ENCODE measurements around the gene PACC1. TPM values are rescaled to one million over a fixed set of nuclear protein-coding genes. Genes with fewer than 3 reads are reported as not detected.
A peak's percentile ranks its signal among the peaks of the same experiment; 100 is the strongest.

PACC1 gene
- total RNA-seq, 5 donors from 2014 or later (not counting 1 experiment from before 2014, with no cell fraction given): 5.5 to 16.4 (median 11.1) TPM

DNA sequence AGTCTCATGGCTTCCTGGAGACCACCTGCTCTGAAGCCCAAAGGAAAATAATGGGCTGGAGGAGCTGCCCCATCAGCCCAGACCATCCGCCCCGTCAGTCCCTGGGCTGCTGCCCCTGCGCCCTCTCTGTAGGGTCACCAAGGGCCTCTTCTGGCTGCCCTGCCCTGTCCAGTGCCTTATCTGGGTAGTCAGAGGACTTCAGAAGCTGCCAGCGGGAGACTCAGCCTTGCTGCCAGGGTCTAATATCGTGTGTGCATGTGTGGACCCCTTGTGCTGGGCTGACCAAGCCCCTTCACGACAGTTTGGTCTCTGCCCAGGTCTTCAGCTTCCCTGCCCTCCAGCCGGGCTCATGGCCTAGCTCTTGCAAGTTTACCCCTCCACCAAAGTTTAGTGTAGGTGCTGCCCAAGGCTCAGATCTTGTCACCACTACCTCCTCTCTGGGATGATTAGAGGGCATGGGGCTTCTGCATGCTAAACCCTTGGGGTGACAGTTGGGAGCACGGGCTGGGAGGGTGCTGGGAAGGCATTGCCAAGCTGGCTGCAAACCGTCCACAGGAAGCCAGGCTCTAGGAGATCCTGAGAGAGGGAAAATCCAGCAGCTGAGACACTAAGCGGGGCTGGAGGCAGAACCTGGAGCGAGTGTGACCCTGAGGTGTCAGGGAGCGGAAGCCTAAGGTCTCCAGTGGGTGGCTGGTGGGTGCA, 38.6 kb upstream of the PACC1 start:
- Histone ChIP-seq H3K36me3 (ENCODE audit: control insufficient read depth in 2 of 2, extremely low read depth in 1 of 2, insufficient read depth in 1 of 2, low read length in 1 of 2) (no peaks in the 10 kb centered on the region), H3K27ac (ENCODE audit: low read length) (no peak overlapping the region), H3K27me3 (replicated peaks in 1 of 2; ENCODE audit: control insufficient read depth in 2 of 2, extremely low read depth in 1 of 2, insufficient read depth in 2 of 2, low read length in 1 of 2) (peaks cover 0 to 3% of the 10 kb centered on the region in 2 experiments), H3K4me3 (ENCODE audit: control insufficient read depth in 1 of 2, extremely low read depth in 1 of 2, low read length in 1 of 2) (no peak overlapping the region), H3K4me1 (ENCODE audit: control insufficient read depth in 1 of 2, extremely low read depth in 1 of 2, insufficient read depth in 2 of 2, low read length in 2 of 2) (peaks cover 0 to 5% of the 10 kb centered on the region in 2 experiments), H3K9me3 (no peaks in the 10 kb centered on the region)
- no peaks in the 10 kb centered on the region for H3K9me3 Mint-ChIP-seq
- no peaks in the 10 kb centered on the region for H3K27me3 Mint-ChIP-seq
- ChIA-PET POLR2A (no interaction called here), CTCF (interaction anchor here (0.6 to 1.7 kb wide), 7 partner anchors 24 to 773 kb away, joined by 3 to 7 read pairs (median 5); no protein-coding TSS in a partner anchor)
- H3K27ac Mint-ChIP-seq: no peak overlapping the region
- H3K36me3 Mint-ChIP-seq: no peaks in the 10 kb centered on the region
- no peak overlapping the region for H3K4me3 Mint-ChIP-seq
- 80% methylated on average over 9 of the region's 12 CpGs for WGBS (ENCODE audit: insufficient coverage)
- no peak for ATAC-seq (replicated peaks in 1 of 4)
- no peaks in the 10 kb centered on the region for H3K4me1 Mint-ChIP-seq
- DNase-seq: no peak

DNA sequence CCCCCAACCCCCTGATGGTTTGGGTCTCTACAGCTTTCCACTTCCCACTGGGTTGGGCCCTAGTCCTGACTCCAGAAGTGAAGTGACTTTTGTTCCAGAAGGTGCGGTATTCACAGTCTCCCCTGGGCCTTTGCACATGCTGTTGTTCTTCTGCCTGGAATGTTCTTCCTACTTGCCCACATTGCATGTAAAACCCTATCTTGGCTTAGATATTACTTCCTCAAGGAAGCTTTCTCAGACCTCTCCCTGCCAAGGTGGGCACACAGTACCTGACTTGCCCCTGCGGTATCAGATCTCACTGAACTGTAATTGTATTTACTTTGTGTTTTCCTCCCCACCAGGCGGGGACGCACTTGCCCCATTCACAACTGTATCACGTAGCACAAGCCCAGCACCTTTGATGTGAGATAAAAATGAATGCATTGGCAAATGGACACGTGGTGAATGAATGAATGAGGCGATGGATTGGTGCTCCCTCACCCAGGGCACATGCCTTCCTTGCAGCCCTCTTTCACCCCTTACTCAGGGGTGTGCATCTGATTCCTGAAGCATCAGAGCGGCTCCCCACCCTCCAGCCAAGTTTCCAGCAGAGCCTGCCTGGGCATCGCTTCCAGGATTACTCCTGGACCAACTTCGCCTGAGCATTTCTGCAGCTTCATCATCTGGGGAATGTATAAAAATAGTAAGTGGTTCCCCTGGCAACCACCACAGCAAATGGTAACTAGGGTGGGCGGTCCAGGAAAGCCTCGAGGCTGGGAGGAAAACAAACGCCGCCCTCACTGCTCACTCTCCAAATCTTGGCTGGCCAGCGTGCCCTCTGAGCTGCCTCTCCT, 37.9 kb upstream of the PACC1 start:
- no peak overlapping the region for H3K27ac Mint-ChIP-seq

DNA sequence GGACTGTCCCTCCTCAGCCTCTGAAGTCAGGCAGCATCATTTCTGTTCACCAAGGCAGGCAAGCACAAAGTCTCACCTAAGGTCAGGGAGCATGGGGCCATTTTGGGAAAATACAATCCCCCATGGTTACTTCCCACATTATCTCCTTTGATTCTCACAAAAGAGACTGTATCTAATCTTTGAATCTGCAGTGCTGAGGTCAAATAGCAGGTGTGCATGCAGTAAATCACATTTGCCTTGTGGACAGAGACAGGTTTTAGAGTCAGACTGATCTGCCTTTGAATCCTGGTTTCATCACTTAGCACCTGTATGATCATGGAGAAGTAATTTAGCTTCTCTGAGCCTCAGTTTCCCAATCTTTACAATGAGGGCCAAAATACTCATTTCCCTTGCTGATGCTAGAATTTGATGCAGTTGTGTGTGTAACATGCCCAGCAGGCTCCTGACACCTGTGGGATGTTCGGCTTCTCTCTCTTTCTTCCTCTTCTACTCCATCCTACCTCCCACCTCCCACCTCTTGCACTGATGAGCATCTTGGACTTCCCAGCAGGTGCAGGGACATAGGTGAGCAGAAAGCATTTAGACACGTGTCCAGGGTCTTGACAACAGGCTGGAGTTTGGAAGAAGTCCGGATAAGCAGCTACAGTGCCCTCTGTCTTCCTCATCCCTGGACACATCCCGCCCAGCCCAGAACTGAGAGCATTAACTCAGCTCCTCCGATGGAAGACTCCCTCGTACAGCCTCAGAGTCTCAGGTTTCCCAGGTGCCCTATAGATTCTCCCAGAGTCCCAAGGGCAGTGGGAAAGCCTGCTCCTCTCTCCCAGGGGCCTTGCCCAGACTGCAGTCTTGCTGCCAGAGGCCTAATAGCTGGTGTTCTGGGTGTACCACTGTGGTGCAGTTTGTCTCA, 37.0 kb upstream of the PACC1 start:
- Histone ChIP-seq H3K4me3 (ENCODE audit: control insufficient read depth in 1 of 2, extremely low read depth in 1 of 2, low read length in 1 of 2) (no peak overlapping the region), H3K4me1 (ENCODE audit: control insufficient read depth in 1 of 2, extremely low read depth in 1 of 2, insufficient read depth in 2 of 2, low read length in 2 of 2) (peaks cover 0 to 5% of the 10 kb centered on the region in 2 experiments), H3K27ac (ENCODE audit: low read length) (no peak overlapping the region), H3K36me3 (ENCODE audit: control insufficient read depth in 2 of 2, extremely low read depth in 1 of 2, insufficient read depth in 1 of 2, low read length in 1 of 2) (no peaks in the 10 kb centered on the region), H3K27me3 (replicated peaks in 1 of 2; ENCODE audit: control insufficient read depth in 2 of 2, extremely low read depth in 1 of 2, insufficient read depth in 2 of 2, low read length in 1 of 2) (peaks cover 0 to 3% of the 10 kb centered on the region in 2 experiments), H3K9me3 (no peaks in the 10 kb centered on the region)
- Mint-ChIP-seq H3K36me3 (no peaks in the 10 kb centered on the region), H3K27me3 (no peaks in the 10 kb centered on the region), H3K4me3 (no peak overlapping the region), H3K27ac (no peak overlapping the region), H3K4me1 (no peaks in the 10 kb centered on the region), H3K9me3 (no peaks in the 10 kb centered on the region)
- ATAC-seq (replicated peaks in 1 of 4) (no peak), DNase-seq (no peak)
- ChIA-PET POLR2A (interaction anchor here in 1 of 2 donors (0.6 kb wide), 1 partner anchor 199 kb away, joined by 6 read pairs; no protein-coding TSS in a partner anchor), CTCF (interaction anchor here in 1 of 2 donors (0.7 kb wide), 1 partner anchor 239 kb away, joined by 4 read pairs; no protein-coding TSS in a partner anchor)
- 75% methylated on average over 2 of the region's 6 CpGs for WGBS (ENCODE audit: insufficient coverage)

More for the DNA sequence above, 37.9 kb upstream of the PACC1 start:
- no peaks in the 10 kb centered on the region for H3K36me3 ChIP-seq (ENCODE audit: control insufficient read depth in 2 of 2, extremely low read depth in 1 of 2, insufficient read depth in 1 of 2, low read length in 1 of 2)
- no peaks in the 10 kb centered on the region for H3K9me3 ChIP-seq
- ATAC-seq (replicated peaks in 1 of 4): no peak
- Mint-ChIP-seq H3K27me3 (no peaks in the 10 kb centered on the region), H3K9me3 (no peaks in the 10 kb centered on the region), H3K4me1 (no peaks in the 10 kb centered on the region), H3K36me3 (no peaks in the 10 kb centered on the region), H3K4me3 (no peak overlapping the region)
- ChIA-PET POLR2A (interaction anchor here in 1 of 2 donors (0.6 kb wide), 2 partner anchors 198 to 368 kb away, joined by 3 to 6 read pairs; no protein-coding TSS in a partner anchor), CTCF (interaction anchor here (0.6 to 1.7 kb wide), 8 partner anchors 28 to 772 kb away, joined by 3 to 7 read pairs (median 4); no protein-coding TSS in a partner anchor)
- H3K4me3 ChIP-seq (ENCODE audit: control insufficient read depth in 1 of 2, extremely low read depth in 1 of 2, low read length in 1 of 2): no peak overlapping the region
- no peak for DNase-seq
- peaks cover 0 to 5% of the 10 kb centered on the region in 2 experiments for H3K4me1 ChIP-seq (ENCODE audit: control insufficient read depth in 1 of 2, extremely low read depth in 1 of 2, insufficient read depth in 2 of 2, low read length in 2 of 2)
- 67% methylated on average over 2 of the region's 15 CpGs for WGBS (ENCODE audit: insufficient coverage)
- H3K27ac ChIP-seq (ENCODE audit: low read length): no peak overlapping the region
- H3K27me3 ChIP-seq (replicated peaks in 1 of 2; ENCODE audit: control insufficient read depth in 2 of 2, extremely low read depth in 1 of 2, insufficient read depth in 2 of 2, low read length in 1 of 2): peaks cover 0 to 3% of the 10 kb centered on the region in 2 experiments

DNA sequence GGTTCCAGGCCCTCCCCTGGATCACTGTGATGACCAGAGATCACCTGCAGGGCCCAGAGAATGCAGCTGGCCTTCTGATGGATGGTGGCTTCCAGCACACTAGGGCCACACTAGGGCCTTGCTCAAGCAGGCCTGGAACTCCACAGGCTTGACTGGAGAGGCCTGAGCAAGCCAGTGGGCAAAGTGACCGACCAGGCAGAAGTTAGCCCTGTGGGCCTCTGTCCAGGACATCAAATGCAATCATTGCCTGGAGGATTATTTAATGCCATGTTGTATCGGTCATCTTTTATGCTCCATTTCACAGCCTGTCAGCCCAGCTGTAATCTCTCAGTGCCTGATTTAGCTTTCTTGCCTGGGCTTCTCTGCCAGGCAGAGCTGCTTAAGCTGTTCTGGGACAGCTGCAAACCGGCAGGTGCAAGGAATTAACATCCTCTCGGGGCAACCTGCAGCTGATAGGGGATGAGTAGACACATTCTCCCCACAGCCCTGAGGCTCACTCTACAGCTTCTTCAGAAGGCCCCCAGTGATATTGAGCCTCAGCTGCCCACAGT, 35.7 kb upstream of the PACC1 start:
- Histone ChIP-seq H3K4me3 (ENCODE audit: control insufficient read depth in 1 of 2, extremely low read depth in 1 of 2, low read length in 1 of 2) (no peak overlapping the region), H3K36me3 (ENCODE audit: control insufficient read depth in 2 of 2, extremely low read depth in 1 of 2, insufficient read depth in 1 of 2, low read length in 1 of 2) (peaks cover 0 to 8% of the 10 kb centered on the region in 2 donors), H3K27ac (ENCODE audit: low read length) (no peak overlapping the region), H3K4me1 (ENCODE audit: control insufficient read depth in 1 of 2, extremely low read depth in 1 of 2, insufficient read depth in 2 of 2, low read length in 2 of 2) (no peaks in the 10 kb centered on the region), H3K9me3 (no peaks in the 10 kb centered on the region), H3K27me3 (replicated peaks in 1 of 2; ENCODE audit: control insufficient read depth in 2 of 2, extremely low read depth in 1 of 2, insufficient read depth in 2 of 2, low read length in 1 of 2) (no peaks in the 10 kb centered on the region)
- Mint-ChIP-seq H3K36me3 (peaks cover 6% of the 10 kb centered on the region), H3K4me1 (no peaks in the 10 kb centered on the region), H3K9me3 (no peaks in the 10 kb centered on the region), H3K27me3 (no peaks in the 10 kb centered on the region), H3K27ac (peak overlapping the region in 1 of 2 donors; percentile 28), H3K4me3 (no peak overlapping the region)
- POLR2A ChIA-PET: interaction anchor here in 1 of 2 donors (0.6 kb wide), 1 partner anchor 12 kb away, joined by 4 read pairs; no protein-coding TSS in a partner anchor
- WGBS (ENCODE audit: insufficient coverage): 100% methylated on average over 2 of the region's 4 CpGs
- CTCF ChIA-PET: no interaction called here
- DNase-seq (no peak), ATAC-seq (replicated peaks in 1 of 4) (no peak)

DNA sequence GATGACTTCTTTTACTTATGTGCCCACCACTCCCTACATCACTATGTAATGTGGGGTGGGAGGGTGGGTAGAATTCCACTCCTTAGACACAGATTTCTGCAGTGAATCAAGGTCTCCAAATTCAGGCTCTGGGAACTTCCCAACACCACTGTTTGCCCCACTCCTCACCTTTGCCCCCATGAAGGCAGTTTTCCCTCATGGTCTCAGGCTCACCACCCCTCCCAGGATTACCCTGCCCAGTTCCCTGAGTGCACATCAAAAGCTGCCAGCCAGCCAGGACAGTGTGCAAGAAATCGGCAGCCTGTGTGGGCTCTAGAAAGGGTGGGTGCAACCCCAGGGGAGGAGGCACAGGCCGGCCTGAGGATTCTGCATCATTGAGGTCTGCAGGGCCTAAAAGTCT, 32.8 kb upstream of the PACC1 start:
- Histone ChIP-seq H3K36me3 (ENCODE audit: control insufficient read depth in 2 of 2, extremely low read depth in 1 of 2, insufficient read depth in 1 of 2, low read length in 1 of 2) (peaks cover 0 to 15% of the 10 kb centered on the region in 2 donors), H3K4me3 (ENCODE audit: control insufficient read depth in 1 of 2, extremely low read depth in 1 of 2, low read length in 1 of 2) (no peak overlapping the region), H3K4me1 (ENCODE audit: control insufficient read depth in 1 of 2, extremely low read depth in 1 of 2, insufficient read depth in 2 of 2, low read length in 2 of 2) (no peaks in the 10 kb centered on the region), H3K27ac (ENCODE audit: low read length) (no peak overlapping the region), H3K27me3 (replicated peaks in 1 of 2; ENCODE audit: control insufficient read depth in 2 of 2, extremely low read depth in 1 of 2, insufficient read depth in 2 of 2, low read length in 1 of 2) (no peaks in the 10 kb centered on the region), H3K9me3 (no peaks in the 10 kb centered on the region)
- no peak for DNase-seq
- H3K9me3 Mint-ChIP-seq: no peaks in the 10 kb centered on the region
- no peaks in the 10 kb centered on the region for H3K27me3 Mint-ChIP-seq
- POLR2A ChIA-PET: no interaction called here
- no peak for ATAC-seq (replicated peaks in 1 of 4)
- 85% methylated on average over 2 of the region's 2 CpGs for WGBS (ENCODE audit: insufficient coverage)
- no peak overlapping the region for H3K4me3 Mint-ChIP-seq
- H3K4me1 Mint-ChIP-seq: no peaks in the 10 kb centered on the region
- H3K27ac Mint-ChIP-seq: no peak overlapping the region
- CTCF ChIA-PET: no interaction called here
- peaks cover 9% of the 10 kb centered on the region for H3K36me3 Mint-ChIP-seq

Data from T-cell (primary cell).